ENCODE measurements around the gene UVSSA.

- no peak for TF ChIP-seq CTCF (IDR thresholded peaks at IDR 0.05; ENCODE audit: low read length)
- no peak for TF ChIP-seq EZH2 (optimal IDR thresholded peaks at IDR 0.05; ENCODE audit: low read depth, low read length)
- TF ChIP-seq EZH2phosphoT487 (IDR thresholded peaks at IDR 0.05; ENCODE audit: low read length), result no peak
Measured at GRCh38 chr4:1310796-1311631, 36.0 kb upstream of the UVSSA start.

Data from MM.1S (cell line).